ENCODE results near the gene LCNL1. TPM values are rescaled to one million over a fixed set of nuclear protein-coding genes. Genes with fewer than 3 reads are reported as not detected.
A peak's percentile ranks its signal among the peaks of the same experiment; 100 is the strongest.

LCNL1 gene
- total RNA-seq, 6 donors from 2014 or later: 0.61 to 6.3 (median 1.8) TPM; not detected in 1

GRCh38 chr9:136944212-136944518 is 38.6 kb upstream of the LCNL1 start:
- H3K27ac ChIP-seq: peak overlapping the region; percentile 89 to 96 (median 92)
- no peaks in the 10 kb centered on the region for H3K9me3 ChIP-seq
- TF ChIP-seq POLR2A (IDR thresholded peaks at IDR 0.05): peak in 1 of 4 donors; percentile 80
- TF ChIP-seq CTCF (IDR thresholded peaks at IDR 0.05): no peak
- no peaks in the 10 kb centered on the region for H3K27me3 ChIP-seq
- peaks cover 18 to 39% (median 39%) of the 10 kb centered on the region in 4 donors for H3K36me3 ChIP-seq
- peak in 1 of 2 donors; percentile 65 for ATAC-seq (ENCODE audit: low FRiP score in 2 of 2)
- peaks cover 25 to 56% (median 31%) of the 10 kb centered on the region in 4 donors for H3K4me1 ChIP-seq
- no peak for DNase-seq
- WGBS, 2 donors: no CpG with 5 or more reads among the region's 45 CpGs
- H3K4me3 ChIP-seq: peak overlapping the region; percentile 72 to 98 (median 90)

- H3K4me3 ChIP-seq: peak within 1 kb of the TSS; percentile 72 to 98 (median 90)
- peak within 1 kb of the TSS; percentile 89 to 96 (median 92) for H3K27ac ChIP-seq
- TF ChIP-seq POLR2AphosphoS5 (IDR thresholded peaks at IDR 0.05) (peak; percentile 61 to 84), CTCF (IDR thresholded peaks at IDR 0.05) (peak; percentile 98 to 100 (median 99)), EP300 (IDR thresholded peaks at IDR 0.05) (no peak), POLR2A (IDR thresholded peaks at IDR 0.05) (peak in 2 of 4 donors; percentile 45 to 87)
- WGBS, 2 donors: 4 to 16% methylated on average over 16 to 19 of the region's 74 CpGs
- H3K36me3 ChIP-seq: peaks cover 18 to 34% (median 33%) of the 10 kb centered on the region in 4 donors
- DNase-seq: peak; percentile 95 to 99
- ATAC-seq (ENCODE audit: low FRiP score in 2 of 2): peak; percentile 87 to 94
- H3K4me1 ChIP-seq: peaks cover 30 to 61% (median 35%) of the 10 kb centered on the region in 4 donors
- H3K27me3 ChIP-seq: no peaks in the 10 kb centered on the region
- H3K9me3 ChIP-seq: no peaks in the 10 kb centered on the region
Observed at GRCh38 chr9:136944519-136945332, 38.1 kb upstream of the LCNL1 start, which contains the start of the genes C8G and FBXW5. C8G (plus strand) TSS chr9:136945243; CDS start chr9:136945321, 78 bp downstream. FBXW5 (minus strand) TSS chr9:136944738; CDS start chr9:136944083, 655 bp downstream.

- Histone ChIP-seq H3K36me3 (peaks cover 17 to 25% (median 25%) of the 10 kb centered on the region in 4 donors), H3K4me1 (peaks cover 35 to 68% (median 41%) of the 10 kb centered on the region in 4 donors), H3K4me3 (no peak overlapping the region), H3K9me3 (no peaks in the 10 kb centered on the region), H3K27me3 (no peaks in the 10 kb centered on the region), H3K27ac (no peak overlapping the region)
- WGBS, 2 donors: 84 to 89% methylated on average over 17 to 29 of the region's 30 CpGs
- ATAC-seq (ENCODE audit: low FRiP score in 2 of 2) (no peak), DNase-seq (peak in 1 of 2 donors; percentile 82)
- TF ChIP-seq POLR2AphosphoS5 (IDR thresholded peaks at IDR 0.05): no peak
- TF ChIP-seq EP300 (IDR thresholded peaks at IDR 0.05): no peak
- TF ChIP-seq CTCF (IDR thresholded peaks at IDR 0.05): no peak
Observed at GRCh38 chr9:136945333-136946227, 37.2 kb upstream of the LCNL1 start.

- peaks cover 38 to 72% (median 43%) of the 10 kb centered on the region in 4 donors for H3K4me1 ChIP-seq
- 76 to 100% methylated on average over 2 to 24 of the region's 27 CpGs for WGBS, 2 donors
Observed at GRCh38 chr9:136946228-136947027, 36.4 kb upstream of the LCNL1 start.

More at GRCh38 chr9:136946228-136947027, 36.4 kb upstream of the LCNL1 start:
- no peaks in the 10 kb centered on the region for H3K9me3 ChIP-seq
- ATAC-seq (ENCODE audit: low FRiP score in 2 of 2) (no peak), DNase-seq (peak in 1 of 2 donors; percentile 83)
- no peaks in the 10 kb centered on the region for H3K27me3 ChIP-seq
- no peak for TF ChIP-seq CTCF (IDR thresholded peaks at IDR 0.05)
- no peak for TF ChIP-seq POLR2A (IDR thresholded peaks at IDR 0.05)
- no peak for TF ChIP-seq POLR2AphosphoS5 (IDR thresholded peaks at IDR 0.05)
- TF ChIP-seq EP300 (IDR thresholded peaks at IDR 0.05): no peak
- H3K4me3 ChIP-seq: no peak overlapping the region
- peaks cover 8 to 17% (median 16%) of the 10 kb centered on the region in 4 donors for H3K36me3 ChIP-seq
- no peak overlapping the region for H3K27ac ChIP-seq

Measured in upper lobe of left lung (tissue), 6 donors.